Esophagus squamous epithelium (tissue), 5 donors: ENCODE data around the gene SLC38A11. TPM values are rescaled to one million over a fixed set of nuclear protein-coding genes. Genes with fewer than 3 reads are reported as not detected.
"Not testable (repeated sequence)": the region's sequence is repeated elsewhere in the genome, so short reads cannot be mapped to it uniquely, and the experiment has no call there.

Experiments
- DNase-seq: peaks from one replicate; lab custom pipeline; 2025; lab: John Stamatoyannopoulos, UW
- H3K27ac ChIP-seq, 4 donors: fragments of 200-600 bp; sonication (generic); one replicate each; pipeline ENCODE4 v1.5.1; 2016 to 2019; ENCODE audit warnings: mild to moderate bottlenecking in 1 of 4
- H3K27me3 ChIP-seq, 4 donors: fragments of 200-600 bp; sonication (generic); 1 replicate in 3 of 4; 2 replicates in 1 of 4; pipeline versions ENCODE4 v1.5.1 to v1.6.0; 2017 to 2021; ENCODE audit warnings: antibody characterized with exemption in 1 of 4
- H3K36me3 ChIP-seq, 3 donors: fragments of 200-600 bp; sonication (generic); one replicate each; pipeline ENCODE4 v1.5.1; 2016 to 2019
- H3K4me1 ChIP-seq, 3 donors: fragments of 200-600 bp; sonication (generic); one replicate each; pipeline ENCODE4 v1.5.1; 2017 to 2019
- H3K4me3 ChIP-seq, 4 donors: fragments of 200-600 bp; sonication (generic); 1 replicate in 3 of 4; 2 replicates in 1 of 4; pipeline ENCODE4 v1.5.1; 2016 to 2019; ENCODE audit warnings: mild to moderate bottlenecking in 2 of 4, moderate library complexity in 1 of 4
- H3K9me3 ChIP-seq, 3 donors: fragments of 200-600 bp; sonication (generic); one replicate each; pipeline ENCODE4 v1.5.1; 2016 to 2019
- POLR2A ChIP-seq, 4 donors: fragments of 450-650 bp; IDR thresholded peaks; one replicate each; pipeline ENCODE4 v1.6.1; 2017; ENCODE audit warnings: antibody characterized with exemption in 4 of 4, mild to moderate bottlenecking in 4 of 4, moderate library complexity in 3 of 4
- WGBS, 2 donors: methylation state at CpG; one replicate each; pipeline ENCODE4 v1.1.5; 2018; 5-methylcytosine and 5-hydroxymethylcytosine counted together
- intact Hi-C: fragments of 100-400 bp; cut with DNase I; formaldehyde crosslinking; loops from one replicate; pipeline ENCODE4 v1.15.0; 2022
- total RNA-seq, 4 donors: library from RNA; depleted of rRNA; stranded (reverse); fragments of >200 nt; gene quantifications; one replicate each; pipeline ENCODE4 v1.1.0, GENCODE V29; 2016
- TF ChIP-seq, protein P1 (sequence below), 6 experiments: fragments of 450-650 bp in 4 of 6; fragments of 200-600 bp in 2 of 6; sonication (generic) in 2 of 6; IDR thresholded peaks; one replicate each; pipeline ENCODE4 v1.5.1; 2016 to 2019; ENCODE audit warnings: antibody characterized with exemption in 6 of 6, mild to moderate bottlenecking in 4 of 6, moderate library complexity in 4 of 6
- donor health status: DM: yes; HTN: yes; CAD: no.

SLC38A11 gene
- total RNA-seq, 4 donors from 2014 or later, result 0.47 to 2.5 (median 0.66) TPM; not detected in 1

DNA sequence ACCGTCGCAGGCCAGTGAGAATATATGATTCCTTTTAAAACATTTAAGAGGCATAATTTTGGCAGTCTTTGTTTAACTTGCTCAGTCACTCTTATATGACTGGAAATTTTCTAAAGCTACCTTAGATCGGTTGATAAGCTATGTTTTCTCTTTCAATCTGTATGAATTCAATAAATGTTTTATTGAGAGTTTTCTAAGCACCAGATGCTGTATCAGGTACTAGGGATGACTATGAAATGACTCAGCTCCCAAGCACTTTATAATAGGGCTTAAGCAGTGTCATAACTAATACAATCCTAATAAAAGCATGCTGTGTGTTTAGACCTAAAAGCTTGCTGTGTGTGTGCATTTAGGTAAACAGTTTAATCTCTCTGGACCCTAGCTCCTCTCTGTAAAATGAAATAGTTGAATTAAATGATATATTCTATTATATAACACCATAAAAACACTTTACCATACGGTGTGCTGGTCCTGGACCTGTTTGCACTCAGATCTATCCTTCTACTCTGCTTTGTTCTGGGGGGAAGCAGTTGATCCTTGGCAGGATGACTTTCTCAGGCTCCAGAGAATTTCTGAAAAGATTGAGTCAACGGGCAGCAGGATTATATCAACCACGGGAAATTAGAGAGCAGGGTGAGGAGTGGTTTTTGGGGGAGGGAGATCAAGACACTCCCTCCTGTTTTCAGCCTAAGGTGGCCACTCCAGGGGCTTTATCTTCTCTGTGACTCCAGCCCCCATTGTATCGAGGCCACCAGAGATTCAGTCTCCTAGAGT is 26.1 kb upstream of the SLC38A11 start:
- no peak for TF ChIP-seq POLR2A (IDR thresholded peaks at IDR 0.05)
- TF ChIP-seq, protein P1, sequence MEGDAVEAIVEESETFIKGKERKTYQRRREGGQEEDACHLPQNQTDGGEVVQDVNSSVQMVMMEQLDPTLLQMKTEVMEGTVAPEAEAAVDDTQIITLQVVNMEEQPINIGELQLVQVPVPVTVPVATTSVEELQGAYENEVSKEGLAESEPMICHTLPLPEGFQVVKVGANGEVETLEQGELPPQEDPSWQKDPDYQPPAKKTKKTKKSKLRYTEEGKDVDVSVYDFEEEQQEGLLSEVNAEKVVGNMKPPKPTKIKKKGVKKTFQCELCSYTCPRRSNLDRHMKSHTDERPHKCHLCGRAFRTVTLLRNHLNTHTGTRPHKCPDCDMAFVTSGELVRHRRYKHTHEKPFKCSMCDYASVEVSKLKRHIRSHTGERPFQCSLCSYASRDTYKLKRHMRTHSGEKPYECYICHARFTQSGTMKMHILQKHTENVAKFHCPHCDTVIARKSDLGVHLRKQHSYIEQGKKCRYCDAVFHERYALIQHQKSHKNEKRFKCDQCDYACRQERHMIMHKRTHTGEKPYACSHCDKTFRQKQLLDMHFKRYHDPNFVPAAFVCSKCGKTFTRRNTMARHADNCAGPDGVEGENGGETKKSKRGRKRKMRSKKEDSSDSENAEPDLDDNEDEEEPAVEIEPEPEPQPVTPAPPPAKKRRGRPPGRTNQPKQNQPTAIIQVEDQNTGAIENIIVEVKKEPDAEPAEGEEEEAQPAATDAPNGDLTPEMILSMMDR (IDR thresholded peaks at IDR 0.05), result no peak
- Histone ChIP-seq H3K4me1 (peaks cover 0 to 12% (median 8%) of the 10 kb centered on the region in 3 donors), H3K9me3 (no peaks in the 10 kb centered on the region), H3K36me3 (no peaks in the 10 kb centered on the region), H3K4me3 (no peak overlapping the region), H3K27me3 (no peaks in the 10 kb centered on the region), H3K27ac (no peak overlapping the region)
- intact Hi-C loops, result no loop called here
- no peak for DNase-seq
- WGBS, 2 donors, result 38 to 44% methylated on average over 7 of the region's 7 CpGs

DNA sequence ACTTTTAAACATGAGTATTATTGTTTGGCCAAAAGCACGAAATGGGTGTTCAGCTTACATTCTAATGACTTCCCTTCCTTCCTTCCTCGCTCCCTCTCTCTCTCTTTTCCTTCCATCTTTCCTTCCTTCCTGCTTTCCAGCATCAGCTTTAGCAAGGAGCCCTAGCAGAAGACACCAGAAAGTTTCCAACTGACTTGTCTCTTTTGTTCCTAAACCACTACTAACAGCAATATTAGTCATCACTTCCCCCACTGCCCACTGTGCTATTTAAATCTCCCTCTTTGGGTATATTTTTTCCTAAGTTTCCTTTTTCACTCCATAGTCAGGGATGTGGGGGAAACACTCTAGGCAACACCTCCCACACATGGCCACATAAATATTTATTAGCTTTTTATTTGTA is 25.4 kb upstream of the SLC38A11 start:
- H3K4me1 ChIP-seq, result peaks cover 0 to 12% (median 8%) of the 10 kb centered on the region in 3 donors
- intact Hi-C loops, H3K4me3 ChIP-seq, H3K36me3 ChIP-seq, H3K9me3 ChIP-seq, H3K27me3 ChIP-seq, H3K27ac ChIP-seq, DNase-seq: not testable (repeated sequence)
- WGBS, 2 donors, result 76 to 77% methylated on average over 2 of the region's 2 CpGs

DNA sequence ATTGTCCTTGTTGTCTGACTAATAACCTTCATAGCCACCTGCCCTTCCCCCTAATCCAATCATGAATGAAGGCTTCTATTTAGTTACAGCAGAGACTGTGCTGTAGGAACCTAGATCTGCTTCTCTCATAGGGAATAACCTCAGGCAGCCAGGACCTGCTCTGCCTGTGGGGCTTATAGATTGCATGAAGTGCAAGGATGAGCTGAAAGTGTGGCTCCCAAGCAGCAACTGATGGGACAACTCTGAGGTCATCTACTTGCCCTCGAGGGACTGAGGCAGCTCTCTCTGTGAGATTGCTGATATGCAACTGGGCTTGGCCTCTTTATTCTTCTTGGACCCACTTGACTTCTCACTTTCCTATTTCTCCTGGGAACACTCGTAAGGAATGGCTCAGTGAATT is 23.8 kb upstream of the SLC38A11 start:
- no peaks in the 10 kb centered on the region for H3K36me3 ChIP-seq
- no peak for TF ChIP-seq POLR2A (IDR thresholded peaks at IDR 0.05)
- TF ChIP-seq, protein P1 (IDR thresholded peaks at IDR 0.05), result no peak
- H3K27me3 ChIP-seq, result no peaks in the 10 kb centered on the region
- whole genome bisulfite sequencing, 2 donors, result 75 to 88% methylated on average over 2 of the region's 2 CpGs
- no peak for DNase-seq
- no peak overlapping the region for H3K27ac ChIP-seq
- H3K9me3 ChIP-seq, result no peaks in the 10 kb centered on the region
- H3K4me1 ChIP-seq, result peaks cover 0 to 12% (median 8%) of the 10 kb centered on the region in 3 donors
- intact Hi-C loops, result no loop called here
- no peak overlapping the region for H3K4me3 ChIP-seq

DNA sequence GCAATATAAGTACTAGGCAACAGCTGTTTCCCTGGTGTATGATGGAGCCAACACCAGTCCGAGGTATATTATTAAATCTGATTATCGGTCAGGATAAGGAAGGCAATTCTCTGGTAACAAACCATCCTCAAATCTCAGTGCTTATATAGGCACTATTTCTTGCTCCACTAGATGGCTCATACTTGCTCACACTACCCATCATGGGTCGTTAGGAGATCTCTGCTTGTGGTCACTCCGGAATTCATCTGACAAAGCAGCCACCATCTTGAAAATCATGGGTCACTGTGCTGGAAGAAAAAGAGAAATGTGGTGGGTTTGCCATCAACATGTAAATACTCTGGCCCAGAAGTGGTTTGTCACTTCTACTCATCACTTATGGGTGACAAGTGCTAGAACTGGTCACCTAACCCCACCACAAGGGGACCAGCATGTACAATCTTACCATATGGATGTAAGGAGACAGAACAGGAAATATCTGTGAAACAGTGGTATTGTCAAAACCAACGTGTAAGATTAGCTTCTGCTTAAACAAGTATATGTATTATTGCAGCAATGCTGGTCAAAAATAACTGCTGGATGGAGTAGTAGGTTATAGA is 21.6 kb upstream of the SLC38A11 start:
- DNase-seq, intact Hi-C loops, H3K4me3 ChIP-seq, H3K27ac ChIP-seq, H3K9me3 ChIP-seq, H3K27me3 ChIP-seq, H3K36me3 ChIP-seq: not testable (repeated sequence)
- peaks cover 0 to 20% (median 14%) of the 10 kb centered on the region in 3 donors for H3K4me1 ChIP-seq
- 69 to 81% methylated on average over 5 of the region's 5 CpGs for WGBS, 2 donors

DNA sequence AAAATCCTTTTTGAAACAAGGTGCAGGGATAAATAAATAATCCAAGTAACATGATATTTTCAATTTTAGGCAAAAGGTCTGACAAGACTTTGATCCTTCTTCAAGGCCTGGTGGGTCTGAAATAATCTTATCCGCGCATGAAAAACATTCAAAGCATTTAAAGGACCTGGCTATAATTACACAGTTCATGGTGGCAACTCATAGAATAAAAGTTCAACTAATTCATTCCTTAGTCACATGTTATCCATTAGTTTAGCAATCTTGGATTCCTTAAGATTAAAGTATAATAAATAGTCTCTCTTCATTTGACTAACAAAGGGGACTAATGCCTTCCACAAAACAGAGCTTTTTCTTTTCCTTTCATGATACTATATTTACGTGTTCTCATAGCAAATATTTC is 21.0 kb upstream of the SLC38A11 start:
- DNase-seq, result no peak
- Histone ChIP-seq H3K4me1 (peaks cover 0 to 14% (median 13%) of the 10 kb centered on the region in 3 donors), H3K36me3 (no peaks in the 10 kb centered on the region), H3K27ac (no peak overlapping the region), H3K9me3 (no peaks in the 10 kb centered on the region), H3K4me3 (no peak overlapping the region), H3K27me3 (no peaks in the 10 kb centered on the region)
- 62 to 74% methylated on average over 3 of the region's 3 CpGs for WGBS, 2 donors
- intact Hi-C loops, result no loop called here
- no peak for TF ChIP-seq POLR2A (IDR thresholded peaks at IDR 0.05)
- TF ChIP-seq, protein P1 (IDR thresholded peaks at IDR 0.05), result no peak

DNA sequence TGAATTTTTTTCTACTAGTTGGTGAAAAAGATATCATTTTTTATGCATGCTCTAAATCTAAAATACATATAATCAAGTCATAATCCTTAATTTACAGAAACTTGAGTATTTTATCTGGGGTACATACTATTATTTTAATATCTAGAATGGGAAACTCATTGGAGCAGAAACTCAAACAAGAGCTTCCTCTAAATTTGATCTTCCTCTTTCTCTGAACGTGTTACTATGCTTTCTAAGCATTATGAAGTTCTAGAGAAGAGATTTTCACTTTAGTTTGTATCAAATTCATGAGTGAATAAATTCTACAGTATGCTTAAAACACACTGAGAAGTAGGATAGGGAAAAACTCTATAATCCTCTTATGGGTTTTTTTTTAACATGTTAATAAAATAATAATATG is 20.6 kb upstream of the SLC38A11 start:
- Histone ChIP-seq H3K4me3 (no peak overlapping the region), H3K27ac (no peak overlapping the region), H3K27me3 (no peaks in the 10 kb centered on the region), H3K9me3 (no peaks in the 10 kb centered on the region), H3K4me1 (peaks cover 0 to 10% (median 9%) of the 10 kb centered on the region in 3 donors), H3K36me3 (no peaks in the 10 kb centered on the region)
- 37 to 46% methylated on average over 1 of the region's 1 CpG for WGBS, 2 donors
- TF ChIP-seq, protein P1 (IDR thresholded peaks at IDR 0.05), result no peak
- no peak for TF ChIP-seq POLR2A (IDR thresholded peaks at IDR 0.05)
- no peak for DNase-seq
- intact Hi-C loops, result no loop called here
